ENCODE data around the gene CHL1. TPM values are rescaled to one million over a fixed set of nuclear protein-coding genes. Genes with fewer than 3 reads are reported as not detected.

The CHL1 gene, protein sequence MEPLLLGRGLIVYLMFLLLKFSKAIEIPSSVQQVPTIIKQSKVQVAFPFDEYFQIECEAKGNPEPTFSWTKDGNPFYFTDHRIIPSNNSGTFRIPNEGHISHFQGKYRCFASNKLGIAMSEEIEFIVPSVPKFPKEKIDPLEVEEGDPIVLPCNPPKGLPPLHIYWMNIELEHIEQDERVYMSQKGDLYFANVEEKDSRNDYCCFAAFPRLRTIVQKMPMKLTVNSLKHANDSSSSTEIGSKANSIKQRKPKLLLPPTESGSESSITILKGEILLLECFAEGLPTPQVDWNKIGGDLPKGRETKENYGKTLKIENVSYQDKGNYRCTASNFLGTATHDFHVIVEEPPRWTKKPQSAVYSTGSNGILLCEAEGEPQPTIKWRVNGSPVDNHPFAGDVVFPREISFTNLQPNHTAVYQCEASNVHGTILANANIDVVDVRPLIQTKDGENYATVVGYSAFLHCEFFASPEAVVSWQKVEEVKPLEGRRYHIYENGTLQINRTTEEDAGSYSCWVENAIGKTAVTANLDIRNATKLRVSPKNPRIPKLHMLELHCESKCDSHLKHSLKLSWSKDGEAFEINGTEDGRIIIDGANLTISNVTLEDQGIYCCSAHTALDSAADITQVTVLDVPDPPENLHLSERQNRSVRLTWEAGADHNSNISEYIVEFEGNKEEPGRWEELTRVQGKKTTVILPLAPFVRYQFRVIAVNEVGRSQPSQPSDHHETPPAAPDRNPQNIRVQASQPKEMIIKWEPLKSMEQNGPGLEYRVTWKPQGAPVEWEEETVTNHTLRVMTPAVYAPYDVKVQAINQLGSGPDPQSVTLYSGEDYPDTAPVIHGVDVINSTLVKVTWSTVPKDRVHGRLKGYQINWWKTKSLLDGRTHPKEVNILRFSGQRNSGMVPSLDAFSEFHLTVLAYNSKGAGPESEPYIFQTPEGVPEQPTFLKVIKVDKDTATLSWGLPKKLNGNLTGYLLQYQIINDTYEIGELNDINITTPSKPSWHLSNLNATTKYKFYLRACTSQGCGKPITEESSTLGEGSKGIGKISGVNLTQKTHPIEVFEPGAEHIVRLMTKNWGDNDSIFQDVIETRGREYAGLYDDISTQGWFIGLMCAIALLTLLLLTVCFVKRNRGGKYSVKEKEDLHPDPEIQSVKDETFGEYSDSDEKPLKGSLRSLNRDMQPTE (N-terminal part only)
- 0.09 and 0.34 TPM in 2 replicates for total RNA-seq

GRCh38 chr3:196311-197148, at the start of gene CHL1:
TSS of gene CHL1 (plus strand) at chr3:196763. CDS start at chr3:319777, 123,014 bp downstream.
- no peak for DNase-seq

- no peak for DNase-seq
Observed at GRCh38 chr3:151614-152189, 44.9 kb upstream of the CHL1 start.

GRCh38 chr3:159974-160373, 36.6 kb upstream of the CHL1 start:
- no peak for DNase-seq

GRCh38 chr3:166071-166470, 30.5 kb upstream of the CHL1 start:
- DNase-seq: no peak

GRCh38 chr3:166799-167198, 29.8 kb upstream of the CHL1 start:
- DNase-seq: no peak

- no peak for DNase-seq
Observed at GRCh38 chr3:173886-174285, 22.7 kb upstream of the CHL1 start.

DNA sequence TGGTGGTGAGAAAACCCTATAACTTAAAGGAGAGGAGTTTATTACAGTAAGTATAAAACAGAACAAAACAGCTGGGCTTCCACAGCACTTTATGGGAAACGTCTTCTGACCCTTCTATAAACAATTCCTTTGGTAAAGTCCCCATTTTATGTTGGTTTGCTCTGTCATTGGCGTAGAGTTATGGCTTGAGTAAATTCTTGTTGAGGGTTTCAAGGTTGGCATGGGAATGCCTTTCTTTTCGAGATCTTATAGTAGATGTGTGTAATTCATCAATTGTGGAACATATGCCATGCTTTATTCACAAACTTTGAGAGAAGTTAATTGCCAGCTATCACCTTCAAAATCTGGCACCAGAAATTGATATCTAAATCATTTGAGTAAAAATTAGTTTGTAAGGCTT, 11.6 kb upstream of the CHL1 start:
- no peak for DNase-seq

DNA sequence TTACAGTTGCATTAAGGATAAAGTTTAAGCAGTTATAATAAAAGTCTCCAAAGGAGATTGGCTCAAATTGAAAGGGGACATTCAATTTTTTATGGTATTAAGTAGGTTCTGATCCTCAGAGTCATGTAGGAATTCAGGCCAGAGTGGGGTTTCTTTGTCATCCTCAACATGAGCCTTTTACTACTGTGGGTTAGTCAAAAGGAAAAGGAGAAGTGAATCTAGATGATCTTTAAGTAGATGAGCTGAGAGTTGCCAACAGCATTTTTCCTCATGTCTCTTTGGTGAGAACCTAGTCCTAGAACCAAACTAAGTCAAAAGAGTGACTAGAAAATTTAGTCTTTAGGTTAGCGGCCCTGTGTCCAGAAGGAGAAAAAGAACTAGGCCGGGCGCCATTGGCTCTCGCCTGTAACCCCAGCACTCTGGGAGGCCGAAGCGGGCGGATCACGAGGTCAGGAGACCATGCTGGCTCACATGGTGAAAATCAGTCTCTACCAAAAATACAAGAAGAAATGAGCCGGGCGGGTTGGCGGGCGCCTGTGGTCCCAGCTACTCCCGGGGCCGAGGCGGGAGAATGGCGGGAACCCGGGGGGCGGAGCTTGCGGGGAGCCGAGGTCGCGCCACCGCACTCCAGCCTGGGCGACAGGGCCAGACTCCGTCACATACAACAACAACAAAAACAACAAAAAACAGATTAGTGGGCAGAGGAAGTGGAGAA, 4.2 kb upstream of the CHL1 start:
- no peak for DNase-seq

- DNase-seq: no peak
Observed at GRCh38 chr3:194001-194400, 2.6 kb upstream of the CHL1 start.

- no peak for DNase-seq
Observed at GRCh38 chr3:194421-194820, 2.1 kb upstream of the CHL1 start.

DNA sequence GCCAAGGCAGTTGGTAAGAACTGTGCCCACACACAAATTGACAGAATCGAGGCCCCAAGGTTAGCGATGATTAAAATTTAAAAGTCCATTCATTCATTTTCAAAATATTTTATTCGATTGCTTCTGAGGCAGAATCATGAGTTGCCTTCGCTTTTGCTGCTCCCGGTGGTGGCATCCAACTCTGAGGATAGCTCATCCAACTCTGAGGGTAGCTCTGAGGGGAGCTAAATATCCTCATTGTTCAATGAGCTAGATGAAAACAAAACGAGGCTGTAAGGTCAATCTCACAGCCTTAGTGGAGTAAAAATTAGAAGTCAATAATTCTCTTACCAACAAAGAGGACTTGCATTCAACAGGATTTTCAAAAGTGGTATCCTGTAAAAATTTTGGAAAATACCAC, 897 bp upstream of the CHL1 start:
- DNase-seq: no peak

GRCh38 chr3:197149-197827, 725 bp downstream of the CHL1 start:
- no peak for DNase-seq

GRCh38 chr3:197828-198491, 1.4 kb downstream of the CHL1 start:
- DNase-seq: no peak

DNA sequence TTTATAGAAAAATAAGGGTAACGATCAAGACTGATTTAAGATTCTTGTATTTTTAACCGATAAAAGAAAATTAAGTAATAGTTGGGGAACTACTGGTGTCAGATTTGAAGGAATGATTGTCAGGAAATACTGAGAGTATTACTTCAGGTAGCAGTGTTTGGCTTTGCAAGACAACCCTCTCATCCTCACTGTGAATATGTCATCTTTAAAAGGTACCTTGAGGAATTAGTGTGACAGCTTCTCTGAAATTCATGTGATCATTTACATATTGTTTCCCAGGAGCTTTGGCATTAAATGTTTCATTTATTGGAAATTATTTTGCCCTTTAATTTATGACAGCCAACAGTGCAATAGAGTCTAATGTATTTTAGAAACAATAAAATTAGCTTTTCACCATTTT, 3.3 kb downstream of the CHL1 start:
- DNase-seq: no peak

- DNase-seq: no peak
Observed at GRCh38 chr3:200758-201325, 4.3 kb downstream of the CHL1 start.

- DNase-seq: no peak
Observed at GRCh38 chr3:204102-204501, 7.5 kb downstream of the CHL1 start.

DNA sequence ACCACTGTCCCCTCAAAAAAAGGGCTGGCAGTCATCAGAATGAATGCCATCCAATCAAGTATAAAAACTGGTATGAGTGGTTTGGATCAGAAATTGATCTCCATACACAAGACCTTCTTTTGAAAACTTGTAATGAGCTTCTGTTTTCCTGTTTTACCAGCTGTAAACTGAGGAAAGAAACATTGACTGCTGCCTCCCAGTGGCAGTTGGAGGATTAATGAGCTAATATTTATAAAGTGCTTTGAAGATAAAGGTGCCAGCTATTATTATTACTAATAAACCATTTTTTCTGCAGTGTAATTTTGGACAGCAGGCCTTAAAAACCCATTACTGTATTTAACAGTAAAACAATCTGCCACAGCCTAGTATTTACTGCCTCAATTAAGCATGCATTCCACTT, 11.4 kb downstream of the CHL1 start:
- DNase-seq: no peak

- no peak for DNase-seq
Observed at GRCh38 chr3:210669-211068, 14.1 kb downstream of the CHL1 start.

DNA sequence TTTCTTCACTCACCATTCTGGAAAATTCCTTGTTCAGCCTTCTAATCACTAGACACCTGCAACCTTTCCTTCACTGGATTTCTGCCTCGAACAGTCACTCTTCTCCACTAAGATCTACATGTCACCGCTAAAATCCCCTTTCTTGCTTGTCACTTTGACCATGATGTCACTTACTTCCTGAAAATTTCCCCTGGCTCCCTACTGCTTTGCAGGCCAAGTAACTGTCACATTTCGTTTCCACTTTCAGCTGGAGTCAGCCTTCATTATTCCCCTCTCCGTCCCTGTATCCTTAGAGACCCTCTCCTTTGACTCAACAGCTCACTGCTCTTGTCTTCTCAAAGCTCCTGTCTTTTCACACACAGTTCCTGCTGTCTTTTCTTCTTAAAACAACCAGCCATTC, 15.9 kb downstream of the CHL1 start:
- DNase-seq: no peak

All from dermis blood vessel endothelial cell (primary cell).